ENCODE measurements around the gene ASB13.

Gene ASB13

DNA sequence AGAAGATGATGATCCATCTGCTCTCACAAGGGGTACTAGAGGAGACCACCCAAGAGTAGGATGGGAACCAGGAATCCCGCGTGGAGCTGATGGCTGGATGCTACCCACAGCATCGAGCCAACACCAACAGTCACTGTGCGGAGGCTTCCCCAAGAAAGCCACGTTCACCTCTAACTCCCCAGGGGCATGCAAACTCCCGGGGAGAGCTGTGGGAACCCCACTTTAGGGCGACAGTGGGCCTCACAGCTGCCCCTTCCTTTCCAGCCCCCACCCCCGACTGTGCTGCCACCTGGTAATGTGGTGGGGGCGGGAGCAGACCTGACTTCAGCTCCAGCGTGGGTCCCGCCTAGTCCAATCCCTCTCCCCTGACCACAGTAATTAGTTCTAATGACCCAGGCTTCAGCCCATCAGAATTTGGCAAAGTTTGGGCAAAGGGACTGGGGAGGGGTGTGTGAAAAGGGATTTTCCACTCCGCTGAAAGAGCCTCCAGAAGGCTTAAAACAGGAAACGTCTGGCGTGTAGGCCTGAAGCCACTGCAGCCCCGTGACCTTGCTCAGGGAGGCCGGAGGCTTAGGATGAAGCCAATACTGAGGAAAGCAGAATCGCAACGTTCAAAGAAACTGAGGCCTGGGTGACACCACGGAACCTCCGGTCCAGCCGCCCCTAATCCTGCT, 20.3 kb downstream of the ASB13 start:
- no peak for DNase-seq

DNA sequence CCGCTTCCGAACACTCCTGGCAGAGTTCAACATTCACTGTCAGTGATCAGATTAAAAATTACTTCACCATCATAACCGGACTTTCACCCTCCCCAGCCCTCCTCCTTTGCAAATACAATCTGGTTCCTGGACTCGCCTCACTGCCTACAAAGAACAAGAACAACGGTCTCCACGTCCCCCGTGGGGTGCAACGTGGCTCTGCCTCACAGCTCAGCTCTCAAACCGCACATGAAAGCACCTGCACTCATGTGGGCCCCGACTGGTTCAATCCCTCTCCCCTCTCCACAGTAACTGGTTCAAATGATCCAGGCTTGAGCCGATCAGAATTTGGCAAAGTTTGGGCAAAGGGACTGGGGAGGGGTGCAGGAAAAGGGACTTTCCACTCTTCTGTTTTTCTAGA, 21.0 kb downstream of the ASB13 start:
- no peak for DNase-seq

DNA sequence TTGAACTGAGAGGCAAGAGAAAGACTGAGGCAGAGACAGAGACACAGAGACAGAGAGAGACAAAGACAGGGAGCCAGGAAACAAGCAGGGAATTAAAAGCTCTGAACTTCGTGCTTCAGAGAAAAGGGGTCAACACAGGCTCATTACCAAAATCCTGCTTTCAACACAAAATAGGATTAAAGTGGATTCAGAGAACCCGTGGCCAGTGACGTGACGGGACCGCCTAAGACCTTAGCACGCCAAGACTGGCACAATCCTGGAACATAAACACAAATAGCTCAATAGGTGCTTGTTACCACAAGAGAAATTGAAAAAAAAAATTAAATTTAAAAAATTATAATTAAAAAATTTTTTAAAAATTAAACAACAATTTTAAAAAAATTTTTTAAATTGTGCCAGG, 21.5 kb downstream of the ASB13 start:
- no peak for DNase-seq

DNA sequence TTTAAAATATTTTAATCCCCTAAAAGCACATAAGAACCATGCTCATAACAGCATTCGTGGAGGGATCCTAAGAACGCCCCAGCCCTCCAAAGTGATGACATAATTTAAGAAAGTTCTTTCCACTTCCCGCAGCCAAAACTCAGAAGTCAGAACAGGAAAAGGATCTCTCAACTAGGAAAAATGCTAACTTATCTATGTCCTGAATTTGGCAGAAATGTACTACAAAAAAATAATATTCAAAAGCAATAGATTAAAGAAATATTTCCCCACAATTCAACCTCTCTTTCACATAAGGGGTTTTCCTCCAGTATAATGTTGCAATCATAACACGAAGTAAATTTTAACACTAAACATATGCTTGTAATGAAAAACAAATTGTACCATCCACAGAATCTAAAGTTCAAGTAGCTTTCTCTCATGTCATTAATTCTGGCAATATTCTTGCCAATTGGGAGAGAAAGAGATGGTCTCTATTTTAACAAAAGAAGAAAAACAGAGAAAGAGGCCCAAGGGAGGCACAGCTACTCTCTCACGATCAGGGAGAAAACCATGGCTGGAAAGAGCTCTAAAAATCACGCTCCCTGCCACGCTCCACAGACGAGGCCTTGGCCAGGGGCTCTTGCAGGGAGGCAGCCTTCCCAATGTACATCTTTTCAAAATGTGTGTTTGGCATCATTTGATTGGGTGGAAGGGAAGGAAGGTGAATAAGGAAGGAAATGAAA, 22.9 kb downstream of the ASB13 start:
- no peak for DNase-seq

DNA sequence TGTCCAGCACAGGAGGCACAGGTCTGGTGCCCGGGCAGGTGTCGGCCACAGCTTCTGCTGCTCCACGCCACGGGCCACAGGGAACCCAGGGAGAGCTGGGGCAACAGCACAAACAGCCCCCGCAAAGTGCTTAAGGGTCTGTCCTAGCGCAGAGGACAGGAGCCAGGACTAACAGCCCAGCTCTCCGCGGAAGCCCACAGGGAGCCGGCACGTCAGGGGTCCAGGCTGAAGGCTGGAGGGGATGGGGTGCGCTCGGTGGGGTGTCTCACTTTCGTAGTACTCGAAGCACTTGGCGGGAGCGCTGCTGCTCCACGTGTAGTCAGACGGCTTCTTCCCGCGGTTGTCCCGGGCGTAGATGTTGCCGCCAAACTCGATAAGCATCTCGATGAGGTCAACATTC, 24.9 kb downstream of the ASB13 start:
- DNase-seq, result no peak

DNA sequence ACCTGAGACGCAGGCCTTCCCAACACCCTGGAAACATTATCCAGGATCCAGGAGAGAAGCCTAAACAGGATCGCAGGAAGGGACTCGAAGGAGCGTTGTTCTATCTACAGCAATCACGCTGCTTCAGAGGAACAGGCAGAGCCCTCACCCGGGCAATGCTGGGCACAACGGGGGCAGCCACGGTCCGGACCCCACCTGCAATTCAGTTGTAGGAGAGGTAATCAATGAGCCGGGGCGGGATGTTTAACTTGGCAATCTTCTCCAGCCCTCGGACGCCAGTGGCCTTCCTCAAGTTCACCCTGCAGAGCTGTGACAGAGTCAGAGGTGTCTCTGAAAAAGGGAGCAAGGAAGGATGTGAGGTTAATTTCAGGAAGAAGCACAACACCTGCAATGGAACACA, 25.9 kb downstream of the ASB13 start:
- no peak for DNase-seq

DNA sequence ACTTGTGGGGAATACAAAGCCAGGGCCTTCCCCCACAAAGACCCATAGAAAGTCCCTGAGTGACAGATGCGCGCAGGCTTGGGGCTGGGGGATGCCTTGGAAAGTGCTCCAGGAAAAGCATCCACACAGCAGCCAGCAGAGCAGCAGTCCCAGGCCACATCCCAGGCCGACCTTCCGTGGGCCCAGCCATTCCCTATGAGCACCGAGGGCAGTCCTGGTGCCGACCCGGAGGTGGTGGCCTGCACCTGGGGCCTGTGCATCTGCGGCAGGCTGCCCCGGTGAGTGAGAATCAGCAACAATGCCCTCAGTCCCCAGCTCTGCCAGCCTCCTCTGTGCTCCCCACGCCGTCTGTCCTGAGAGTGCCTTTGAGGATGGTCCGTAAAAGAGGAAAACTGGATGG, 26.4 kb downstream of the ASB13 start:
- no peak for DNase-seq

DNA sequence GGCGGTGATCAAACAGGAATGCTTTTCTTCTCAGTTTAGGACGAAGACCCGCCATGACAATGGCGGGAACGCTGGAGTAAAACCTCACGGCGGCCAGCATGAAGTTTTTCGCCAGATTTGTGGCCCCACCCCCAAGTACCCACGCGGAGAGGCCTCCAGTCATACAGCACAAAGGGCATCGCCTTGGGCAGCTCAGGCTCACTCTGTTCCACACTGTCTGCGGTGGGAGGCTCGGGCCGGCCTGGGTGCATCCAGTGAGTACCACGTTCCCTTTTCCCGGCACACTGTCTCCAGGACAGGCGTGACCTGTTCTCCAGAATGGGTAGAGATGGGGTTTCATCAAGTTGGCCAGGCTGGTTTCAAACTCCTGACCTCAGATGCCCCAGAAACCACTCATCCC, 27.3 kb downstream of the ASB13 start:
- DNase-seq, result no peak

DNA sequence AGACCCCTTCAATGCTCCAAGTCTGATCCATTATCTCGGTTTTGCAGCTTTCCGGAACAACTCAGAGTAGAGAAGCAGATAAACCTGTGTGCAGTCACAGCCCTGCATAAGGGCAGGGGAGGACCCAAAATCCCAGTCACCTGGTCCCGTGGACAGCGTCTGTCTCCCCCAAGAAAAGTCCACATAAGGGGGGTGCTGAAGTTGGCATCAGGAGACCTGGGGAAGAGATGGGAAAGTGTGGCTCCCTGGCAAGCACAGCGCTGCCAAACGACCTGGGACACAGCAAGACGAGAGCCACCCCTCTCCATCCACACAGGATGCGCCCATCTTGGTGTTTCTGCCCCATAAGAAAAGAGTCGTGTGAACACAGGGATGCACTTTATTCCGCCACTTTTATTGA, 27.9 kb downstream of the ASB13 start:
- DNase-seq, result no peak

DNA sequence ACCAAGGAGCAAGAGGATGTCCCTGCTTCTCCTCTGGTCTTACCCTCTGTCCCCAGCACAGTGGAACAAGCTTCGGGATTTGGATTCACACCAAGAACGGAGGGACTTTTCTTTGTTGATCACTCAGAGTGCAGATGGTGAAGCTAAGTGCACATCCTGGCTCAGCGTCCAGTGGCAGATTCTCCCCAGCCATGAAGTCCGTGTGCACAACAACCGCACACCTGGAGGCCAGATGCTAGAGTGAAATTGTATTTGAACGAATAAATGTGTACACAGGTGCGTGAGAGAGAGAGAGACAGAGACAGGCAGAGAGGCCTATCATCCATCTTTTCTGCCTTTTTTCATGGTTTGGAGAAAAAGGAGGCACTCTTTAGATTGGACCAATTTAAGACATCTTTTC, 31.5 kb downstream of the ASB13 start:
- no peak for DNase-seq

DNA sequence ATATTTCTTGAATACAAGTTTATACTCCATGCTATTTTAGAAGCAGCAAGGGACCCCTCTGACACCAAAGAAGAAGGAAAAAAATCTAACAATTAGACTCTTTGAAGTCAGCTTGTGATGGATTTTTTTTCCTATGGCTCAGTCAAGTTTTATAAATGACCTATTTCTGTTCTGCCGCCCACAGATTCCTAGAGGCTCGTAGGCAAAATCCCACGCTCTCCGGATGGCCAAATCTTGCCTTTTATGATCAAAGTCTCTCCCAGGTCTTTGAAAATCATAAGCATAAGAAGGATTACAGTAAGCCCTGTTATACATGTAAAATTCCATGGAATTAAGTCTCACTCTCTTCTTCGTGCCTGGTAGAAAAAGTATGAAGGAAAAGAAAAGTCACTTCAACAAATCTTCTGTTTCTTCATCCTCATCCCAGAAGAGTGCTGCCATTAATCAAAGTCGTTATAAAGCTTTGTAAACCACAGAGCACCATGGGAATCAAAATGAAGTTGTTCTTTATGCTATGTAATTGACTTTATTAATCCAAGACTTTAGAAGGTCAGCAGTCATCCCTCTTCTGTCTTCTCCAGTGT, 33.1 kb downstream of the ASB13 start:
- no peak for DNase-seq

DNA sequence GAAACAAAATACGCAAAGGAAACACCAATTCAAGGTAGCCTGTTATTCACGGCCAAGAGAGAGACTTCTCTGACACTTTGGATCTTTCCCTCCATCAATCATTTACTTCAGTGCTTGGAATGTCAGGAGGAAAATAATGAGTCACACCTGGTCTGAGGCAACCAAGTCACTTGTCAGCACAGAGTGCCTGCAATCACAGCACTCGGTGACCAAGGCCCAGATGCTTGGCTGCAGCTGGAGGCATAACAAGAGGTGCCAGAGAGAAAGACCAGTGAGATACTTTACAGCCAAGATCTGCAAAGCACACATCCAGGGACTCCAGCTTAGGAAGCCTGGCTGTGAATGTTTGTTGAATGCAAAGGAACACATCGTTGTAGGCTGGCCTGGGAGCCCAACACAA, 33.9 kb downstream of the ASB13 start:
- no peak for DNase-seq

DNA sequence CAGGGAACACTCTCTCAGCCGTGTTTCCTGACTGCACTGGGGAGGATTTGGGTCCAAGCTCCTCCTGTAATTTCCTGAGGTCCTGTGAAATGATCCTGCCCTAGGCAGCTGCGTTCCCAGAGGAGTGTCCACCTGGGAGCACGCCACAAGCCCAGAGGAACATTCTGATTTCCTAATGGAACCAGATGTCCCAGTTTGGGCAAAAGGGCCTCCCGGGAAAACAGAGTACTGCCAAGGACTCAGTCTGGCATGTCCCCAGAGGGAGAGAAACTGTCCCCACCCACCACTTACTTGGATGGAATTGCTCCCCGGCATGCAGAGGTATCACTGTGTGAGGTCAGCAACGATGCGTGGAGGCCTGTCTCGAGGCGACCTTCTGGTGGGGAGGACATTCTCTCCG, 34.5 kb downstream of the ASB13 start:
- no peak for DNase-seq

DNA sequence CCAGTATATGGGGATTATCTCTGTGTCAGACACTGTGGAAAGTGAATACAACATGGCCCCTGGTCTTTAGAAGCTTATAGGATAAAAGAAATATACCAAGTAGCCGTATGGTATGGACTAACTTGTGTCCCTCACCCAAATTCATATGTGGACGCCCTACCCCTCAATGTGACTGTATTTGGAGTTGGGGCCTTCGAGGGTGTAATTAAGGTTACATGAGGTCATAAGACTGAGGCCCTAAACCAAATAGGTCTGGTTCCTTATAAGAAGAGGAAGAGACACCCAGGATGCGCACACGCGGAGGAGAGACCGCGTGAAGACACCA, 36.3 kb downstream of the ASB13 start:
- no peak for DNase-seq

DNA sequence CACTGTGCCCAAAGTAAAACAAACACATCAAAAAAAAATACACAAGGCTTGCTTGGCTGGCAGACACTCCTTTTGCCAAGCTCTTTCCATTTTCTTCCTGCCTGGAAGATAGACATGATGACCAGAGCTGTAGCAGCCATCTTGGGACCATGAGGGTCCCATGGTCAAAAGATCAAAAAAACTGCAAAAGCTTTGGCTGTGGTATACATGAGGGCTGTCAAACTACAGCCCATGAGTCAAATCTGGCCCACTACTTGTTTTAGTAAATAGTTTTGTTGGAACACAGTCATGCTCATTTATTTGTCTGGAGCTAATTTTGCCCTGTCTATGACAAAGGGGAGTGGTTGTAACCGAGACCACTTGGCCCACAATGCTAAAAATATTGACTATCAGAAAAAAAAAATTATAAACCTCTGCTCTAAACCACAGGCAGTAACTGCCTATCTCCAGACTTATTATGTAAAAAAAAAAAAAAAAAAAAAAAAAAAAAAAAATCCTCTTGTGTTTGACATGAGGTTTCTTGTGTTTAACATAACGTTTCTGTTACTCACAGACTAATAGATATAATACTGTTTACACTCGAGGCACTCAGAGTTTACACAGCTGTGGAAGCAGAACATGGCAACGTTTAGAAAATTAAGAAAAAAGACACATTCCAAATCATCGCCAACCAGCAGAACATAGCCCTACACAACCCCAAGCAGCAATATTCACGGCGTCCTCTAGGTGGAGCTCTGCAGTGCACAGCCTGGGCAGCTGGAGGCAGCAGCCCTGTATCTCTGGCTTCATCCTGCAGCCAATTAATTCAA, 36.9 kb downstream of the ASB13 start:
- peak; percentile 48 for DNase-seq

DNA sequence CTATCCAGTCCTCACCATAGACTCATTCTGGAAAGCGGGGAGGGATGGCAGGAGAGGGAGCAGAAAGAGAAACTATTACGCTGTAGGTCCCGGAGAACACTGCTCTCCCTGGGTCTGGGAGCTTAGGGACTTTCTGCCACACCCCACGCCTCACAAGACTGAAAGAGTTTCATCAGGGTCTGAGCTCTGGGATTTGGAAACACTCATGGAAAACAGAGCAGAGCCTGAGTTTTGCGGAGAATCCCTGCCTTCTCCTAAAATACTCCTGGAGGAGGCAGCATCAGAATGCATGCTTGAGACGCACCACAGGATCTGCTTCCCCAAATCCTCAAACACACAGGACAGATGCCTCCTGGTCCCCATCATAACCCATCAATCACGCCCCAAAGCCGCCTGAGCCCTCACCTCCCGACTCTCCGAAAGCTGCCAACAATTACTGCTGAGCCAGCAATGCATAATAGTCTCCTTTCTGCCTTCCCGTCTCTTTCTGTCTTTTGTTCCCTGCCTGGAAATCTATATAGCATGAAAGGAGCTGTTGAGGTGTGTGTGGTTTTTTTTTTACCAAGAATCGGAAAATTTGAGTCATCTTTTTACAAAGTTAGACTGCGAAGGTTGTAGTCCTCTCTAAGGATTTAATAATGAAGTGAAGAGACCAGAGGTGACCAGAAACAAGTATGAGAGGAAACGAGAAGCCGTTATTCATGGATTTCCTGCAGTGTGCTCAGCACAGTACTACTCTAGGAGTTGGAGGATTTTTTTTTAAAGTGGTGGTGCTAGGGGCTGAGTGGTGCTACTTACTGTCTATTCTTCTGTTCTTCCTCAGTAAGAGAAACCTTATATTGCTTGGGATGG, 37.7 kb downstream of the ASB13 start:
- DNase-seq, result no peak

DNA sequence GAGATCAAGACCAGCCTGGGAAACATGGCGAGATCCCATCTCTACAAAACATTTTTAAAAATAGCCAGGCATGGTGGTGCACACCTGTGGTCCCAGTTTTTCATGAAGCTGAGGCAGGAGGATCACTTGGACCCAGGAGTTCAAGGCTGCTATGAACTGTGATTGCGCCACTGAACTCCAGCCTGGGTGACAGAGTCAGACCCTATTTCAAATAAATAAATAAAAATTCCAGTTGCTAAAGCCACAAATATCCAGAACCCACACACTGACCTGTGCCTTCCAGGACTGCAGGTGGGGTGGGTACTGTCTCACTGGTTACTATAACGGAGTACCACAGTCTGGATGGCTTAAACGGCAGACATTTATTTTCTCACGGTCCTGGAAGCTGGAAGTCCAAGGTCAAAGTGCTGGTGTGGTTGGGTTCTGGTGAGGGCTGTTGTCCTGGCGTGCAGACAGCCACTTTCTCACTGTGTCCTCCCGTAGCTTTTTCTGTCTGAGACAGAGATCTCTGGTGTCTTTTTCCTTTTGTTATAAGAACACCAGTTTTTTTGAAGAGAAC, 38.8 kb downstream of the ASB13 start:
- no peak for DNase-seq

DNA sequence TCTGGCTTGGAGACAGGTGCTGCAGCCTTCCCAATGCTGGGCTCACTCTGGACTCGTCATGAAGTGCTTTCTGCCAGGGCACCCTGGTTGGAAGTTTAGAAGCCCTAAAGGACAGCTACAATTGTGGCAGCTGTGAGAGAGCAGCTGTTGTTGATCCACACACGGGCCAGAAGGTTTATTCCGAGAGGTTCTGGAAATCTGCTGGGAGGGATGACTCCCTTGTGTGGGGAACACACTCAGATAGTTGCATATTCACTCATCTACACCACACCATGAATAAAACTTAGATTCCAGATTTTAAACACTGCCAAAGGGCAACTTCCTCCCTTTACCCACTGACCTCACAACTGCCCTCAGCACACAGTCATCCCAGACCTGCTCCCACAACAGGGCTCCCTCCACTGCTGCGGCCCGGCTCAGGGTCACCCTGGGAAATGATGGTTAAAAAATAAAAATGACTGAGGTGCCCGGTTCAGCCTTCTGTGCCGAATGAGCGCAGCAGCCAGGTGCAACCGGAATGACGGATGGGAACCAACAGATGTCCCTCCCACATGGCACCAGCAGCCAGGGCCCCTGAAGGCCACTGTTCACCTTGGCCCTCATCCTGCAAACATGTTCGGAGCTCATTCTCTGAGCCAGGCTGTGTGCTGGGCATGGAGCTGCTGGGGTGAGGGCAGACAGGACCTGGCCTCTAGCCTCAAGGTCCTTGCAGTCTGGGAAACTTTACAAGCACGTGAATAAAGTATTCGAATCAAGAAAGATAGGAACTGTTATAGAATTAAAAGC, 40.2 kb downstream of the ASB13 start:
- DNase-seq, result no peak

DNA sequence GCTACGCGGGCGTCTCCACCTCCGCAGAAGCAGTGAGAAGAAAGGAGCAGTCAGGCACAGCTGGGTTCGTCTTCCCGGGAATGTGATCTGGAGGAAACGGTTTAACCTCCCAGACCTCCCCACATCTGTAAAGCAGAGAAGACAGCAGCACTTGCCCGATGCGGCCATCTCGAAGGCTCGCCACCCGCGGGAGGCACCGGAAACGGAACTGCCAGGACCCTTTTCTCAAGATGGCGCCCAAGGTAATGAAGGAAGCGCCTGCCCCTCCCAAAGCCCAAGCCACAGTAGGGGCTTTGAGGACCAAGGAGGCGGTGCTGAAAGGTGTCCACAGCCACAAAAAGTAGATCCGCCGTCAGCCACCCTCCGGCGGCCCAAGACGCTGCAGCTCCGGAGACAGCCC, 41.7 kb downstream of the ASB13 start:
- DNase-seq, result no peak

DNA sequence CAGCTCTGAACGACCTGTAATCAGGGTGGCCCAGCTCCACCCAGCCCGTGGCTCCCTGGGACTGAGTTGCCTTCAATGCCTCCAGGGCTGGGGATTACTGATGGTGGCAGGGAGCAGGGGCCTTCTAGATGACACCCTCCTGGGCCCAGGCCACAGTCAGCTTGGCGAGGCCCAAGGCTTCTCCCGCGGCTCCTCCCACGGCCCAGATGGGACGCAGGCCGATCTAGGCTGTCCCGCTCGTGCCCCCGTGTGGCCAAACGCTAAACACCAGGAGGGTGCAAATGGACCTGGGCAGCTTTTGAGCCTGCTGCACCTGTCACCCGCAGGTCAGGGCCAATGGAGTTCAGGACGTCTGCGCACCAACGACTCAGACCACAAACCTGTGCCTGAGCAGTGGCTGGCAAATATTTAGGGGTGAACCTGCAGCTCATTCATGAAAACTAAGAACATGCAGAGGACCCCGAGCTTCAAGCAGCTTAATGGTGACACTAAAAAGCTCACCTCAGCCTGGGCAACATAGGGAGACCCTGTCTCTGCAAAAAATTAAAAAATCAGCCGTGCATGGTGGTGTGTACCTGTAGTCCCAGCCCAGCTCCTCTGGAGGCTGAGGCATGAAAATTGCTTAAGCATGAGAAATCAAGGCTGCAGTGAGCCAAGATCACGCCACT, 43.2 kb downstream of the ASB13 start:
- DNase-seq, result peak; percentile 13
